Stimulated activated memory B cell treated with anti-CD40 and anti-IgM and Interleukin-4, amounts not matched to agents 10 μg/mL and 1 μg/mL and 100 μg/mL, for 72 hours (primary cell): ENCODE data around the gene UBQLN4.
A peak's percentile ranks its signal among the peaks of the same experiment; 100 is the strongest.

ENCODE experiments used
- ATAC-seq: fragments of 150-1000 bp; cut with Tn5 transposase; 2 replicates; pipeline ENCODE4 v1.10.0; 2021
- H3K27ac Mint-ChIP-seq: one replicate; pipeline ENCODE4 v1.8.0; 2022; ENCODE audit warnings: mild to moderate bottlenecking, mixed read lengths
- H3K27me3 Mint-ChIP-seq: one replicate; pipeline ENCODE4 v1.8.0; 2022; ENCODE audit warnings: mixed read lengths
- H3K36me3 Mint-ChIP-seq: one replicate; pipeline ENCODE4 v1.8.0; 2022; ENCODE audit warnings: mixed read lengths
- H3K4me1 Mint-ChIP-seq: one replicate; pipeline ENCODE4 v1.8.0; 2022; ENCODE audit warnings: mixed read lengths
- H3K4me3 Mint-ChIP-seq: one replicate; pipeline ENCODE4 v1.8.0; 2022; ENCODE audit warnings: mild to moderate bottlenecking, moderate library complexity, mixed read lengths
- H3K9me3 Mint-ChIP-seq: one replicate; pipeline ENCODE4 v1.8.0; 2022; ENCODE audit warnings: mixed read lengths

UBQLN4 gene

GRCh38 chr1:156021093-156021428, 32.5 kb downstream of the UBQLN4 start:
- peaks cover 15% of the 10 kb centered on the region for H3K36me3 Mint-ChIP-seq
- H3K27ac Mint-ChIP-seq: peak overlapping the region; percentile 92
- H3K9me3 Mint-ChIP-seq: no peaks in the 10 kb centered on the region
- H3K27me3 Mint-ChIP-seq: peaks cover 10% of the 10 kb centered on the region
- no peak for ATAC-seq
- peaks cover 28% of the 10 kb centered on the region for H3K4me1 Mint-ChIP-seq
- peak overlapping the region; percentile 98 for H3K4me3 Mint-ChIP-seq

- ATAC-seq: peak; percentile 100
- H3K36me3 Mint-ChIP-seq: peaks cover 15% of the 10 kb centered on the region
- peaks cover 8% of the 10 kb centered on the region for H3K27me3 Mint-ChIP-seq
- peak within 1 kb of the TSS; percentile 98 for H3K4me3 Mint-ChIP-seq
- no peaks in the 10 kb centered on the region for H3K9me3 Mint-ChIP-seq
- H3K27ac Mint-ChIP-seq: peak within 1 kb of the TSS; percentile 92
- H3K4me1 Mint-ChIP-seq: peaks cover 28% of the 10 kb centered on the region
Measured at GRCh38 chr1:156020293-156021092, 33.1 kb downstream of the UBQLN4 start, which contains the start of gene SSR2. TSS of gene SSR2 (minus strand) at chr1:156020951. CDS start at chr1:156020167, 784 bp downstream.

GRCh38 chr1:156019946-156020292, 33.7 kb downstream of the UBQLN4 start:
- peaks cover 17% of the 10 kb centered on the region for H3K36me3 Mint-ChIP-seq
- peak overlapping the region; percentile 92 for H3K27ac Mint-ChIP-seq
- peaks cover 2% of the 10 kb centered on the region for H3K27me3 Mint-ChIP-seq
- peaks cover 30% of the 10 kb centered on the region for H3K4me1 Mint-ChIP-seq
- ATAC-seq: no peak
- no peaks in the 10 kb centered on the region for H3K9me3 Mint-ChIP-seq
- H3K4me3 Mint-ChIP-seq: peak overlapping the region; percentile 98

DNA sequence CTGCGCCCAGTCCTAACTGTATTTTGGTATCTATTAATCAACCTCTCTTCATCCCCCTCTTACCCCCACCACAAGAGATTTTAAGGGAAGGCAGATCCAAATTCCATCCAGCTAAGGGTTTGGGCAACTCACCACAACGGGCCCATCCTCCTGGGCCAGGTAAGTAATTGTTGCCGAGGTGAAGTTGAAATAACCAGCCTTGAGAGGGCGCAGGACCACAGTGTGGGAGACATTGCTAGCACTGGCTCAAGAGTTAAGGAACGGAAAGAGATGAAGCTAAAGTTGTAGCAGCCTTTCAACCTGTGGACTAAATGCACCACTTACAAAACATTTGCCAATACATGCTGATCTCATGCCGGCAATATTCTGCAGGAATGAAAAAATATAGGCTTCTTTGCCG, 38.8 kb downstream of the UBQLN4 start:
- H3K9me3 Mint-ChIP-seq: no peaks in the 10 kb centered on the region
- no peaks in the 10 kb centered on the region for H3K27me3 Mint-ChIP-seq
- no peak for ATAC-seq
- H3K36me3 Mint-ChIP-seq: peaks cover 39% of the 10 kb centered on the region
- H3K4me3 Mint-ChIP-seq: no peak overlapping the region
- no peak overlapping the region for H3K27ac Mint-ChIP-seq
- peaks cover 44% of the 10 kb centered on the region for H3K4me1 Mint-ChIP-seq

GRCh38 chr1:156012051-156012817, 41.4 kb downstream of the UBQLN4 start:
- ATAC-seq: peak; percentile 94
- Mint-ChIP-seq H3K27me3 (no peaks in the 10 kb centered on the region), H3K4me1 (peaks cover 35% of the 10 kb centered on the region), H3K27ac (peak overlapping the region; percentile 66), H3K9me3 (no peaks in the 10 kb centered on the region), H3K4me3 (no peak overlapping the region), H3K36me3 (peaks cover 47% of the 10 kb centered on the region)

DNA sequence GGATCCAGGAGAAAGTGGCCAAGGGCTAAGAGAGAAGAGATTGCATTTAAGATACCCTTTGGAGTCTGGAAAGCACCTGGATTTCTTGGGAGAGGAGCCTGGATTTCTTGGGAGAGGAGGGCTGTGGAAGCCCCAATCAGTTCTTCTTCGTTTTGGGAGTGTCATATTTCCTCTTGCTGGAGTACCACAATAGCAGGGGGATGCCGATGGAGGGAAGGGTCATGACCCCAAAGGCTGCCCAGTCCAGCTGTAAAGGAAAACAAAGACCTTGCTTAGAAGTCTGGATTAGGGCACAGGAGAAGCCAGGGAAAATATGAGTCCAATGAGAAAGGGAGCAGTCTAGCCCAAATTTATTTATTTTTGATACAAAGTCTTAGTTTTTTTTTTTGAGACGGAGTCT, 44.2 kb downstream of the UBQLN4 start:
- H3K27me3 Mint-ChIP-seq: no peaks in the 10 kb centered on the region
- no peak overlapping the region for H3K4me3 Mint-ChIP-seq
- no peaks in the 10 kb centered on the region for H3K9me3 Mint-ChIP-seq
- peaks cover 34% of the 10 kb centered on the region for H3K4me1 Mint-ChIP-seq
- peaks cover 49% of the 10 kb centered on the region for H3K36me3 Mint-ChIP-seq
- no peak overlapping the region for H3K27ac Mint-ChIP-seq
- no peak for ATAC-seq

- Mint-ChIP-seq H3K27ac (no peak overlapping the region), H3K27me3 (no peaks in the 10 kb centered on the region), H3K4me1 (peaks cover 18% of the 10 kb centered on the region), H3K4me3 (no peak overlapping the region), H3K9me3 (no peaks in the 10 kb centered on the region), H3K36me3 (peaks cover 38% of the 10 kb centered on the region)
- no peak for ATAC-seq
Measured at GRCh38 chr1:156006666-156007376, 46.8 kb downstream of the UBQLN4 start.

DNA sequence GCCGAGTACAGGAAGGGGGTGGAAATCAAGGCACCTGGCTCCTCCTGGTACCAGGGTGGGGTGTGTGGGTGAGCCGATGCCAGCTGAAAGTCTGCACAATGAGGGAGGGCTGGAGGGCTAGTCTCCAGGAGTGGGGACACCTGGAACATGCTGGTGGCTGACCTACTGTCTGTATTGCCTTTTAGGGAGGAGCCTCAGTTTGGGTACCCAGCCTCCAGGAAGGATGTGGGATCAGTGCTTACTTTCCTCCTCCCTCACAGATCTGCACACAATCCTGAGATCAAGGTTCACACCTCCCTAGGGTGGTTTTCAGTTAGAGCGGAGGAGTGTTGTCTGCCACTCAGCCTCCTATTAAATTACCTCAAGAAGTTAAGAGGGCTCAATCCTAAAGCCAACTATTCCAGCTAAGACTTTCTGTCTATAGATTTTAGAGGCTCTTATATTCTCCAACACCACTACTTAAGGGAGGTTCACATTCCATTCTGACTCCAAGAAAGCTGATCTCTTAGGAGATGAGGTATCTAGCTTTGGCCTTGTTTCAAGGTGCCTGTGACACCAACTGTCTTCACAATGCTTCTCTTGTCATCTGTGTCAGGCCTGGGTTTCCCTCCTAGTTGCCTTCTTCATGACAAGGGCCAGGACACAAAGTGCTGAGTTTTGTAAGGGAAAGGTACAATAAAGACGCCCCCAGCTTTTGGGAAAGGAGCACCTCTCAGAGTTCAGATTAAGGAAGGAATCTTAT, 48.6 kb downstream of the UBQLN4 start:
- H3K27ac Mint-ChIP-seq: no peak overlapping the region
- H3K4me3 Mint-ChIP-seq: no peak overlapping the region
- peaks cover 23% of the 10 kb centered on the region for H3K36me3 Mint-ChIP-seq

DNA sequence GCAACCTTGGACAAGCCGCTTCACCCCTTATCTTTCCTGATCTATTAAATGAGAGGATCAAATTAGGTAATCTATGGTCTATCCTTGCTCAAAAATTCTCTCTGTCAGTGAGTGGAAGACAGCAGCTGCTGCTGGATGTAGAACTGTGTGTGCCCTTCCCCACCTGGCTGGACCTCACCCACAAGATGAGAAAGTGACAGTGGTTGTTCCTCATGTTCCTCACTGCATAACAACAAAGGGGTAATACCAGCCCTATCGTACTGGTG, 49.7 kb downstream of the UBQLN4 start:
- Mint-ChIP-seq H3K27me3 (no peaks in the 10 kb centered on the region), H3K4me3 (no peak overlapping the region), H3K27ac (no peak overlapping the region), H3K4me1 (peaks cover 11% of the 10 kb centered on the region), H3K9me3 (no peaks in the 10 kb centered on the region), H3K36me3 (peaks cover 14% of the 10 kb centered on the region)
- ATAC-seq: no peak

More for the DNA sequence above, 48.6 kb downstream of the UBQLN4 start:
- no peaks in the 10 kb centered on the region for H3K9me3 Mint-ChIP-seq
- ATAC-seq: no peak
- H3K27me3 Mint-ChIP-seq: no peaks in the 10 kb centered on the region
- H3K4me1 Mint-ChIP-seq: peaks cover 11% of the 10 kb centered on the region

GRCh38 chr1:156002188-156002911, 51.2 kb downstream of the UBQLN4 start:
- Mint-ChIP-seq H3K9me3 (no peaks in the 10 kb centered on the region), H3K36me3 (peaks cover 8% of the 10 kb centered on the region), H3K27me3 (no peaks in the 10 kb centered on the region), H3K27ac (peak overlapping the region; percentile 13), H3K4me1 (peaks cover 11% of the 10 kb centered on the region), H3K4me3 (no peak overlapping the region)
- no peak for ATAC-seq

DNA sequence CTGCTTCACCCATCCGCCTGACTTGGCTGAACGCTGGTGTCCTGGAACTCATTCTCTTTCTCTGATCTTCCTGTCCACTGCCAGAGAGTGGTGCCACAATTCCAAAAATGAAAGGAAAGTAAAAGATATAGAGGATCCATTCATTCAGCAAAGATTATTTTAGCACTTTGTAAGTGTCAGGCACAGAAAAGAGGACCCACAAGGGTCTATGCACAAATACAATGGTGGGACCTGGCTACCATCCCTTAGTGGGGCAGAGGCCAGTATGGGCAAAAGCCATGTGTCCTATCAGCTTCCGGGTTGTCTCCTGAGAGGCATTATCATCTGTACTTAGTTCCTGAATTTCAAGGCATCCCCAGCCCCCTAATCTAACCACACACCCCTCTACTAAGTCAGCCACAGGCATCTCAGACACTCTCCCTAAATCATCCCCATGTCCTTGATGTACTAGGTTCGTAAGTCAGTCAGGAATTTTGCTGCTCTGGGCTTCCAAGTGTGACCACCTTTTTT, 51.9 kb downstream of the UBQLN4 start:
- no peaks in the 10 kb centered on the region for H3K9me3 Mint-ChIP-seq
- peaks cover 7% of the 10 kb centered on the region for H3K4me1 Mint-ChIP-seq
- no peak for ATAC-seq
- H3K27ac Mint-ChIP-seq: peak overlapping the region; percentile 13
- no peaks in the 10 kb centered on the region for H3K27me3 Mint-ChIP-seq
- H3K4me3 Mint-ChIP-seq: no peak overlapping the region
- H3K36me3 Mint-ChIP-seq: peaks cover 3% of the 10 kb centered on the region

GRCh38 chr1:156001021-156001661, 52.5 kb downstream of the UBQLN4 start:
- no peak overlapping the region for H3K27ac Mint-ChIP-seq
- no peaks in the 10 kb centered on the region for H3K9me3 Mint-ChIP-seq
- peaks cover 5% of the 10 kb centered on the region for H3K4me1 Mint-ChIP-seq
- H3K27me3 Mint-ChIP-seq: no peaks in the 10 kb centered on the region
- H3K36me3 Mint-ChIP-seq: no peaks in the 10 kb centered on the region
- no peak for ATAC-seq
- no peak overlapping the region for H3K4me3 Mint-ChIP-seq

- no peak for ATAC-seq
- no peak overlapping the region for H3K27ac Mint-ChIP-seq
- no peaks in the 10 kb centered on the region for H3K27me3 Mint-ChIP-seq
- peaks cover 5% of the 10 kb centered on the region for H3K4me1 Mint-ChIP-seq
- H3K36me3 Mint-ChIP-seq: no peaks in the 10 kb centered on the region
- H3K9me3 Mint-ChIP-seq: no peaks in the 10 kb centered on the region
- H3K4me3 Mint-ChIP-seq: no peak overlapping the region
Measured at GRCh38 chr1:155999964-156000363, 53.6 kb downstream of the UBQLN4 start.

DNA sequence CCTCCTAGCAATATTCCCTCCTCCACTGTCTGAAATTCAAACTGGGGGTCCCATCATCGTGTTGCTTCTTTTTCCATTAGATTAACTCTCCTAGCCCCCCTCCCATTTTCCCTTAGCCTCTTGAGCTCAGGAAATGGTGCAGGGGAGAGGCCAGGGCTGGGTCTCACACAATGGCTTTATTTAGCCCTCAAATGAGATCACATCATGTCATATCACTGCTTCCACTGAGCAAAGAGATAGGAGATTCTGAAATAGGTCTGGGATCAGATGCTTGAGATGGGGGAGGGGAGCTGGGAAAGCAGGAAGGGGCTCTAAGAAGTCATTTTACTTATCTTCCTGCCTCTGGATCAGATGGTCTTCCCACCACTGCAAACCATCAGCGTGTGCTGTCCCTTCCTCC, 57.4 kb downstream of the UBQLN4 start:
- Mint-ChIP-seq H3K27ac (no peak overlapping the region), H3K27me3 (no peaks in the 10 kb centered on the region), H3K4me1 (peaks cover under 1% of the 10 kb centered on the region), H3K9me3 (no peaks in the 10 kb centered on the region), H3K4me3 (no peak overlapping the region), H3K36me3 (no peaks in the 10 kb centered on the region)
- ATAC-seq: no peak
